Activated CD8-positive, alpha-beta memory T cell treated with anti-CD3 and anti-CD28 coated beads, Interleukin-2, amount 50 U/mL, for 24 hours (primary cell): ENCODE data around the gene SLC6A5.
"Not testable (repeated sequence)": the region's sequence is repeated elsewhere in the genome, so short reads cannot be mapped to it uniquely, and the experiment has no call there.

Source experiments
- DNase-seq: peaks from one replicate; pipeline ENCODE4 v3.0.0-alpha.2; 2020; ENCODE audit errors: extremely low read depth

SLC6A5 gene

DNA sequence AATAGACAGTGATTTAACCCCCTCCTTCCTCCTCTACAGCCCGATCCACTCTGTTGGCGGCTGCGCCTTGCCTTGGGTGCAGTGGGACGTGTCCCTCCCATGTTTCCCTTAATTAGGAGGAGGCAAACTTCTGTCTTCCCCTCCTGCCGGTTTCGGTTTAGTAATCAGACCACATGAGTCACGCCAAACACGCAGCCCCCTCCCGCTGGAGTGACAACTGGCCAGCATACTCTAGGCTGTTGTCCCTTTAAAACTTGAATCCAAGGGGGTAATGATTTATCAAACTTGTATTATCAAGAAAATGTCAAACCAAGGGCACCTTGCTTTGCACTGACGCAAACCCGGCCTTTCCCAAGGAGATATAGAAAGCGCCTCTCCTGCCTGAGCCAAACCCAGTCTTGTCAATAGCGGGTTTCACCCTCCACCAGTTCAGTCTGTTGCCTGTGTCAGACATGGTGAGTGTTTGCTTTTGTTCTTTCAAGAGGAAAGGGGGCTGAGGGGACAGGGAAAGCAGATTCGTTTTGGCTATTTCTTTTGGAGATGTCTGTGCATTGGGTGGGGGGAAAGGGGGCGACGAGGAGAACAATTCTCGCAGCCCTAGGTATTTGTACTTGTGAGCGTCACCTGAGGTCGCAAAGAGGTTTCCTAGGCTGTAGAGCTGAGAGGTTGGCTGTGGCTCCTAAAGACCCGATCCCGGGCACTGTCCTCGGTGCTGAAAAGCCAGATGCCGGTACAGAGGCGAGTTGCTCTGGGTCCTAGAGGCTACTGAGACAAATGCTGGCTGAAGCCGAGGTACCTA lies at the start of gene SLC6A5:
TSS of gene SLC6A5 (plus strand) at position 388 of the 799 bp plus-strand sequence. CDS start at position 453, 65 bp downstream.
- no peak for DNase-seq

GRCh38 chr11:20551096-20551495 lies 48.3 kb upstream of the SLC6A5 start:
- no peak for DNase-seq

GRCh38 chr11:20555783-20556182 lies 43.6 kb upstream of the SLC6A5 start:
- no peak for DNase-seq

GRCh38 chr11:20556396-20556795 lies 43.0 kb upstream of the SLC6A5 start:
- not testable (repeated sequence) for DNase-seq

GRCh38 chr11:20558741-20559140 lies 40.7 kb upstream of the SLC6A5 start:
- DNase-seq = no peak

DNA sequence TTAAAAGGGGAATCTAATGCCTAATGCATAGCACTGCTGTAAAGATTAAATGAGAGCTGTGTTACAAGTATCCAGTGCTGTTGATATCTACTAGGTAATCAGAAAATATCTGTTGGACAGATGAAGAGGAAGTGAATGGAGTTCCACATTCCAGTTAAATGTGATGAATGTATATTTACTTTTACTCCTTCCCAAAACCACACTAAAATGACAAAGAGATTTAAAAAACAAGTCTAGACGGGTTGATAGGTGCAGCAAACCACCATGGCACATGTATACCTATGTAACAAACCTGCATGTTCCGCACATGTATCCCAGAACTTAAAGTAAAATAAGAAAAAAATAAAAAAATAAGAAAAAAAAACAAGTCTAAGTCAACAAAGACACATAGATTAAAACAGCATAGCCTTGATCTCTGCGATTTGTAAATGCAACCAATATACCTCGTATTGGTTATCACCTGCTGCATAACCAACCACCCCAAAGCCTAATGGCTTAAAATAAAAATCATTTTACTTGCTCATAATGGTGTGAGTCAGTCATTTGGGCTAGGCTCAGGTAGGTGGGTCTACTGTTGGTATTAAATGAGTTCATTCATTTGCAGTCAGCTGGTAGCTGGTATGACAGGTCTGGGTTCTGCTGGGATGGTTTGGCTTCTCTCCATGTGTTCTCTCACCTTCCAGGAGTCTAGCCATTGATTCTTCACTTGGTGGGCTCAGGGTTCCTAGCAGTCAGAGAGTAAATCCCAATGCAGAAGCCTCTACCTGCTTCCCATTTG lies 39.7 kb upstream of the SLC6A5 start:
- DNase-seq = no peak

- DNase-seq = no peak
Observed at GRCh38 chr11:20561915-20562314, 37.5 kb upstream of the SLC6A5 start.

DNA sequence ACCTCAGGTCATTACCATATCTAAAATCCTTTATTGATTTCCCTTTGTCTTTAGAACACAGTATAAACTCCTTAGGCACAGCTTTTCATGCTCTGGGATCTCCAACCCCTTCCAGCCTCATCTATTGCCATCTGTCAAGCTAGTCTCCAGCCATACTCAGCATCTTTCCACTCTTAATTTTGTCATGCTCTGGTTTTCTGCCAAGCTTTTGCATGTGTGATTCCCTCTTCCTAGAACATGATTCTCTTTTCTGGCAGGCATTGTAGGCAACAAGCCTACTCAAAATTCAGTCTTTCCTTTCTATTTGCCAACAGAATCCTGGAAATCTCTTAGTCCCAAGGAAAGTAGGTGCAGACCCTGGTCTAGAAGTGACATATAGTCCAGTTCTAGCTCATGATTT lies 35.5 kb upstream of the SLC6A5 start:
- no peak for DNase-seq

- no peak for DNase-seq
Observed at GRCh38 chr11:20564846-20565635, 34.4 kb upstream of the SLC6A5 start.

GRCh38 chr11:20566115-20566514 lies 33.3 kb upstream of the SLC6A5 start:
- not testable (repeated sequence) for DNase-seq

- DNase-seq = no peak
Observed at GRCh38 chr11:20566591-20567434, 32.6 kb upstream of the SLC6A5 start.

DNA sequence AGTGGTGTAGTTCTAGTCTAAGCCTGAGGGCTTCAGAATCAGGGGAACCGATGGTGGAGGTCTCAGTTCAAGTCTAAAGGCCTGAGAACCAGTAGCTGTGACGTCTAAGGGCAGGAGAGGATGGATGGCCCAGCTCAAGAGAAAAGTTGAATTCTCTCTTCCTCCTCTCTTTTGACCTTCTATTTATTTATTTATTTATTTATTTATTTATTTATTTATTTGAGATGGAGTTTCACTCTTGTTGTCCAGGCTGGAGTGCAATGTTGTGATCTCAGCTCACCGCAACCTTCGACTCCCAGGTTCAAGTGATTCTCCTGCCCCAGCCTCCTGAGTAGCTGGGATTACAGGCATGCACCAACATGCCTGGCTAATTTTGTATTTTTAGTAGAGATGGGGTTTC lies 19.7 kb upstream of the SLC6A5 start:
- not testable (repeated sequence) for DNase-seq

DNA sequence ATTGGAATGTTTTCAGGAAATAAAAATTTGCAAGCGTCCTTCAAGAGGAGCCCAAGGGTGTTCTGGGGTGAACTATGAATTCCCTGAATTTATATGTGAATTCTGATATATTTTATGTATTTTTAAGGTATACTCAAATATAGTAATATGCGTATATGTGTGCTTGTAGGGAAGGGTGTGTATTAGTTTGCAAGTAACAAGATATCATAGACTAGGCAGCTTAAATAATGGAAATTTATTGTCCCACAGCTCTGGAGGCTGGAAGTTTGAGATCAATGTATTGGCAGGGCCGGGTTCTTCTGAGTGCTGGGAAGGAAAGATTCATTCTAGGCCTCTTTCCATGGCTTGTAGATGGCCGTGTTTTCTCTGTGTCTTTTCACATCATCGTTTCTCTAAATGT lies 16.2 kb upstream of the SLC6A5 start:
- DNase-seq = no peak

- DNase-seq = no peak
Observed at GRCh38 chr11:20584093-20584774, 15.2 kb upstream of the SLC6A5 start.

- DNase-seq = no peak
Observed at GRCh38 chr11:20589796-20590195, 9.6 kb upstream of the SLC6A5 start.

DNA sequence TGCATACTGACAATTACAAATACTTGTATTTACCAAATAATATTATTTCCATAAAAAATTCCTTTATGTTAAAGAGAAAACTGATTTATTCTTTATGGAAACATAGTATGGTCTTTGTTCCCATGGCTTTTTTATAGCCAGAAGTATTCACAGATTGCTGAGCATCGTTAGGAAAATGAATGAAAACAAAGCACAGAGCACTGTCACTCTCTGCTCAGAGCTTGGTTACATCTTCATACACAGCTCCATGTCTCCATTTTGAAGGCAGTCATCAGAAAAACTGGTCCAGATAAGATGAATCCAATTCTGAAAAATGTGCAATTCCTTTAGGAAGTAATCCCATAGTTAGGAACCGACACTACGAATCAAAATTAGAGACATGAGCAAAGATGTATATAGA lies 9.0 kb upstream of the SLC6A5 start:
- no peak for DNase-seq

DNA sequence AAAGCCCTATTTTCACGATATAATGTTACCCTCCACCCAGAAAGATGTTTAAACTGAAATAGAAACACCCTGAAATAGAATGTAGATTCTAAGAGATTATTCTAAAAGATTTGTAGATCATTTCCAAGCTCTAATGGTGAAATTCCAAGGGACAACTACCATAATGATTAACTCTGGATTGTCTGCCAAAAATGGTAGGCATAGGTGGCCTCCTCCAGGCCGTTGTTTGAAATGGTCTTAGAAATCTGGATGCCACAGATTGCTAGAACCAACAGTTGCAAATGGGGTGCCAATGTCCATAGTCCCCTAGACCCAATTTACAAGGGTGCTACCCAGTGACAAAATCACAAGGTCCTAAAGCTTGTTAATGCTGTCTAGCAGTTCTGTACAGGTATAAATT lies 6.7 kb upstream of the SLC6A5 start:
- DNase-seq = no peak

DNA sequence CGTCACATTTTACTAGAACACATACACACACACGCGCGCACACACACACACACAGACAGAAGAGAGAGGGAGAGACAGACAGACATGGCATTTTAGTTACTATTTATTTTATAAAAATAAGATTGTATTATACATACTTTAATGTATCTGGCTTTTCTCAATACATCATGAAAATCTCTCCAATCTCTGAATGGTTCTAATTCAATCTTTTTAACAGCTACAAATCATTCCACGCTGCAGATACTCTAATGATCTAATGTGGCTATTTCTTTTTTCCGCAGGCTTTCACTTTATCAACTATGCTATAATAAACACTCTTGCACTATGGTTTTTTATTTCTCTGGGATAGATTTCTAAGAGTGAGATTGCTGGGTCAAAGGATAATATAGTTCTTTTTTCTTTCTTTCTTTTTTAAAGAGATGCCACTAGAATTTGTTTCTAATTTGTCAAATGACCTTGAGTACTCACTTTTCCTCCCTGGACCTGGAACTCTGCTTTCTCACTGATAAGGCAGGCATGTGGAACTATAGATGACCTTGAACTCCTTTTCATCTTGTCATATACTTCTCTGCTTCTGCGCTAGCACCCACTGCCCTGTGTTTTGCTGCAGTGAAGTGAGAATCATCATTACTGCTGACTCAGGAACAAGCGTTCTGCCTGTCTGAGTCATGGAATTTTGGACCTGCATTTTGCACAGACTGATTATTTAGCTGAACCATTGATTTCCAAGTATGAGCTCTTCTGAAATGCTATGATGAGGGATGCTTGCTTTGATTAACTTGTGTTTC lies 4.9 kb upstream of the SLC6A5 start:
- no peak for DNase-seq

DNA sequence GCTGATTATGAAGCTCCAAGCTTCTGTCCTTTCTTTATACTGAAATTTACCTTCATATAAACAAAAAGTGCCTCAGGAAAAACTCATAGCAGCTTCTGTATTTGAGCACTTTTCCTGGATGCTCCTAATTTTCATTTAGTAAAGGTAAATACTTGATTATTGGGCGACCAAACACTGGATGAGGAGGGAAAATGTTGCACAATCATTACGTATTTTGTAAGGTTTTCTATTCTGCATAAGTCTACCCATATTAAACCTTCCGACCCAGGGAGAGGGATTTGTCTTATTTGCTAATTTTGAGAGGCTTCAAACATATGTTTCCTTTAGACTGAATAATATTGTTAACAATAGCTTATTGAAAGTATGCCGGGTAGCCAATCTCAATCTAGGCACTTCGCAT lies 4.3 kb upstream of the SLC6A5 start:
- no peak for DNase-seq
